Central memory CD8-positive, alpha-beta T cell (primary cell): Measurements from ENCODE around the gene THAP10.
A peak's percentile ranks its signal among the peaks of the same experiment; 100 is the strongest.

Source experiments
- ATAC-seq: fragments of 150-1000 bp; cut with Tn5 transposase; replicated peaks from 2 replicates; pipeline ENCODE4 v1.10.0; 2022; ENCODE audit warnings: mild to moderate bottlenecking, moderate FRiP score, moderate number of reproducible peaks; ENCODE audit not compliant: poor library complexity, severe bottlenecking; ENCODE audit errors: extremely low read depth
- DNase-seq, 2 donors: peaks; one replicate each; pipeline ENCODE4 v3.0.0; 2021; ENCODE audit warnings: low spot score in 2 of 2
- H3K27ac Mint-ChIP-seq: one replicate; pipeline ENCODE4 v1.8.0; 2022; ENCODE audit warnings: low read depth, mild to moderate bottlenecking, moderate library complexity, mixed read lengths
- H3K27me3 Mint-ChIP-seq: one replicate; pipeline ENCODE4 v1.8.0; 2022; ENCODE audit warnings: mixed read lengths
- H3K36me3 Mint-ChIP-seq: one replicate; pipeline ENCODE4 v1.8.0; 2022; ENCODE audit warnings: mild to moderate bottlenecking, moderate library complexity, mixed read lengths; ENCODE audit not compliant: insufficient read depth
- H3K4me1 Mint-ChIP-seq: one replicate; pipeline ENCODE4 v1.8.0; 2022; ENCODE audit warnings: mixed read lengths
- H3K4me3 Mint-ChIP-seq: one replicate; pipeline ENCODE4 v1.8.0; 2022; ENCODE audit warnings: mild to moderate bottlenecking, moderate library complexity, mixed read lengths
- H3K9me3 Mint-ChIP-seq: one replicate; pipeline ENCODE4 v1.8.0; 2022; ENCODE audit warnings: mixed read lengths

The THAP10 gene

DNA sequence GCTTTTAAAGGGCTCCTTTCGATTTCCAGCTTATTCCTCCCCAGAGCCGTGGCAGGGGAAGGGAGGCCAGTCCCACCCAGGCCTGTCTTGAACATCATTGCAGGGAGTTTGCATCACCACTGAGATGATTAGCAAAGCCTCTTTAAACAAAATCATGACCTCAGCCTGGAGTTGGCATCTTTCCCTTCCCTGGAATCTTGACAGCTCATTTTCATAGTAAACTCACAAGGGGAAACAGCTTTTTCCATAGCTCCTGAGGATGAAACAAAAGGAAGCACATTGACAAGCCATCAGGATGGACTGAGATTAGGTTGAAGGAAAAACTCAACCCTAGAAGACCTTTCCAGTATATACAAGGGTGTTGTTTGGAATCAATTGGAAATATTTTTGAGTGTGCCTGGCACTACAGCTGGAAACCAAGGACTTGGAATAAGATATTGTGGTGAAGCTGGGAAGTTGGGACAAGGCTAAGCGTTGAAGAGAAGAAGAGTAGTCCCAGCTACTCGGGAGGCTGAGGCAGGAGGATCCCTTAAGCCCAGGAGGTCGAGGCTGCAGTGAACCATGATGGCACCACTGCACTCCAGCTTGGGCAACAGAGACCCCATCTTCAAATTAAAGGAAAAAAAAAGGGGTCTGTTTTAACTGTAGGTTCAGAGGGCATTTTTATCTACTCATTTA is 35.2 kb downstream of the THAP10 start:
- DNase-seq: no peak
- no peaks in the 10 kb centered on the region for H3K36me3 Mint-ChIP-seq
- no peak overlapping the region for H3K27ac Mint-ChIP-seq
- H3K4me1 Mint-ChIP-seq: peaks cover 6% of the 10 kb centered on the region
- ATAC-seq: no peak
- H3K9me3 Mint-ChIP-seq: no peaks in the 10 kb centered on the region
- H3K27me3 Mint-ChIP-seq: peaks cover 86% of the 10 kb centered on the region
- H3K4me3 Mint-ChIP-seq: no peak overlapping the region

DNA sequence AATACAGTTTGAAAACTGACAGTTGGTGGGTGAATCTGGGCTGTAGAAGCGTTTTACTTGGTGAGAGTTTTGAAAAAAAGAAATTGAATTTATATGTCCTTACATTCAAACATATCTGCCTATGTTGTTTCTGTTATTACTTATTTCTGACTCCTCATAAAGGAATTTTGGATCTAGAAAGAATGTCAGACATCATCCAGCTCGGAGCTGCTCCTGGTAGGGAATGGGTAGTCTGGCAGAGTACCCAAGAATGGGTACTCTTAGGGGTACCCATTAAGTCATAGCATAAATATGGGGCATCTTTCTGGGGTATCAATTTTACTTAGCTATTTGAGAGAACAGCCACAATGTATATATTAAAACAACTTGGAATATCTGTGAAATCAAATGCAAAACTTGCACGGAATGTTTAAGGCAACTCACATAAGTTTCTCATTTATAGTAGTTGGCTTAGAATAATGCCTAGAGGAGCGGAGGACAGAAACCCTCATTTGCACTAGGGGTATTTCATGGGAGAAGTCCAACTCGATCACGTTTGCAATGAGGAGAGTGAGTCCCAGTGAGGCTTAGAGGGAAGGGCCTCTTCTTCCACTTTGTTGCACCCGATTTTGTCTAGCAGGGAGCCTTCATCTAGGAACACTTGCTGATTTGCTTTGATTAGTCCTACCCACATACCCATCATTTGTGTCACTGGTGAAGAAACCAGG is 35.9 kb downstream of the THAP10 start:
- H3K4me3 Mint-ChIP-seq: no peak overlapping the region
- ATAC-seq (no peak), DNase-seq (no peak)
- no peak overlapping the region for H3K27ac Mint-ChIP-seq
- no peaks in the 10 kb centered on the region for H3K9me3 Mint-ChIP-seq
- peaks cover 6% of the 10 kb centered on the region for H3K4me1 Mint-ChIP-seq
- peaks cover 89% of the 10 kb centered on the region for H3K27me3 Mint-ChIP-seq
- H3K36me3 Mint-ChIP-seq: no peaks in the 10 kb centered on the region

DNA sequence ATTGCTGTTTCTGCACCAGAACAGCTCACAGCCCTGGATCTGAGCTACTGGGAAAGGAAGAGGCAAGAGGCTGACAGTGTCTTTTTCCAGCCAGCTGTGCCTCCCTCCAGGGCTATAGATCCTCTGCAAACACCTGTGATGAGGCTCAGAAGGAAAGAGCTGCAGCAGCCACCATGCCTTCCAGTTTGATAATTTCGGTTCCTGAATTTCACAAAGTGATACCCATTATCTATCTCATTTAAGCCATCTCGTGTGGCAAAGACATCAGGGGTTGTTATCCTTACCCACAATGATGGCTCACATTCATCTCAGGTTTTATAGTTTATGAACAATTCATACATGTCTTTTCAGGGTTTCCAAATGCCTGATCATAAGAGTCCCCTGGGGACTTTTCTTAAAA is 36.5 kb downstream of the THAP10 start:
- no peaks in the 10 kb centered on the region for H3K9me3 Mint-ChIP-seq
- peaks cover 6% of the 10 kb centered on the region for H3K4me1 Mint-ChIP-seq
- H3K36me3 Mint-ChIP-seq: no peaks in the 10 kb centered on the region

DNA sequence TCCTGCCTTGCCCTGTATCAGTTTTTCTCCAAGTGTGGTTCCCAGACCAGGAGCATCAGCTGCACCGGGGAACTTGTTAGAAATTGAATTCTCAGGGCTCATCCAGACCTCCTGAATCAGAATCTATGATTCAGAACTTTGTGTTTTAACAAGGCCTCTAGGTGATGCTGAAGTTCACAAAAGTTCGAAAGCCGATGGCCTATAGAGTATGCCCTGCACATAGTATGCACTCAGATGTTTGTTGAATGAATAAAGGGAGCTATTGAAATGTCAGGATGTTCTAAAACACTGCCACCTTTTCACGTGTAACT is 37.6 kb downstream of the THAP10 start:
- Mint-ChIP-seq H3K4me3 (peak overlapping the region; percentile 78), H3K27ac (no peak overlapping the region), H3K9me3 (no peaks in the 10 kb centered on the region), H3K4me1 (peaks cover 6% of the 10 kb centered on the region), H3K36me3 (no peaks in the 10 kb centered on the region), H3K27me3 (peaks cover 89% of the 10 kb centered on the region)
- ATAC-seq: no peak
- no peak for DNase-seq

More for the DNA sequence above, 36.5 kb downstream of the THAP10 start:
- ATAC-seq: no peak
- no peak for DNase-seq
- H3K4me3 Mint-ChIP-seq: no peak overlapping the region
- H3K27me3 Mint-ChIP-seq: peaks cover 89% of the 10 kb centered on the region
- H3K27ac Mint-ChIP-seq: no peak overlapping the region

GRCh38 chr15:70853973-70854665 is 38.1 kb downstream of the THAP10 start, which contains the start of gene LARP6:
TSS of gene LARP6 (minus strand) at chr15:70854157. CDS start at chr15:70854088, 69 bp downstream.
- DNase-seq: no peak
- no peaks in the 10 kb centered on the region for H3K36me3 Mint-ChIP-seq

GRCh38 chr15:70853318-70853972 is 38.8 kb downstream of the THAP10 start:
- H3K4me3 Mint-ChIP-seq: peak overlapping the region; percentile 59
- H3K27ac Mint-ChIP-seq: no peak overlapping the region
- no peak for DNase-seq
- peaks cover 6% of the 10 kb centered on the region for H3K4me1 Mint-ChIP-seq
- no peaks in the 10 kb centered on the region for H3K9me3 Mint-ChIP-seq
- peaks cover 1% of the 10 kb centered on the region for H3K36me3 Mint-ChIP-seq
- no peak for ATAC-seq
- peaks cover 84% of the 10 kb centered on the region for H3K27me3 Mint-ChIP-seq

More at GRCh38 chr15:70853973-70854665, 38.1 kb downstream of the THAP10 start, which contains the start of gene LARP6:
- Mint-ChIP-seq H3K27me3 (peaks cover 89% of the 10 kb centered on the region), H3K4me1 (peaks cover 6% of the 10 kb centered on the region), H3K27ac (no peak within 1 kb of the TSS), H3K9me3 (no peaks in the 10 kb centered on the region), H3K4me3 (peak within 1 kb of the TSS; percentile 78)
- ATAC-seq: no peak

DNA sequence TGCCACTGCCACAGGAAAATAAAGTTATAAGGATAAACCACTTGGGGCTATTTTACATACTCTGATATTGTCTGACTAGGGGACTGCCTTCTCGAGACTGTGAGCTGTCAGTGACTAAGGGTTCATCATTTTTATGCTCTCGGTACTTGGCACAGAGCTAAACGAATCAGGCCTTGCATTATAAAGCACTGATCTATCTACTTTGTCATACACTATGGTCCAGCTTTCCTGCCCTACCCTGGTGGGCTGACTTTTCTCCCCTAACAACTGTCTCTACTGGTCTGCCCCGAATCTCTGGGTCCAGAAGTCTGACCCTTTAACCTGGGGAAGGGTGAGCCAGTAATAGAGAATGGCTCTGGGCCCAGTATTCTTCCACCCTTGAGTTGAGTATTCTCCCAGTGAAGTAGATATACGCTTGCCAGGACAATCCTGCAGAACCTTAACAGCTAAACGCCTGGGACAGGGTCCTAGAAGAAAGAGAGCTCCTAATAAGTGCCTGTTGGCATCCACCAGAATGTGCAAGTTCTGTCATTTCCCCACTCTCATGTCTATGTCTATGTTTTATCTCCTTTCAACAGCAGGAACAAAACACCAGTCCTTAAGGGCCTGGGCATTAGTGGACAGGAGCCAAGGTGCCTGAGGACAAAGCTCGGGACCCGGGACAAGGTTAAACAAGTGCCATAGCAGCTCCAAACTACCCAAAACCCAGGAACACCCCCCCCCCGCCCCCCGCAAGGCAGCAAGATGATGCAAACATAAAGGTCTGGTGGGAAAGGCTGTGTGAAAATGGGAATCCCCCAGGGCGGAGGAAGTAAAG is 39.5 kb downstream of the THAP10 start:
- H3K27me3 Mint-ChIP-seq: peaks cover 88% of the 10 kb centered on the region
- H3K36me3 Mint-ChIP-seq: peaks cover 1% of the 10 kb centered on the region
- no peak overlapping the region for H3K27ac Mint-ChIP-seq
- H3K9me3 Mint-ChIP-seq: no peaks in the 10 kb centered on the region
- ATAC-seq (no peak), DNase-seq (no peak)
- peak overlapping the region; percentile 59 for H3K4me3 Mint-ChIP-seq
- peaks cover 6% of the 10 kb centered on the region for H3K4me1 Mint-ChIP-seq

DNA sequence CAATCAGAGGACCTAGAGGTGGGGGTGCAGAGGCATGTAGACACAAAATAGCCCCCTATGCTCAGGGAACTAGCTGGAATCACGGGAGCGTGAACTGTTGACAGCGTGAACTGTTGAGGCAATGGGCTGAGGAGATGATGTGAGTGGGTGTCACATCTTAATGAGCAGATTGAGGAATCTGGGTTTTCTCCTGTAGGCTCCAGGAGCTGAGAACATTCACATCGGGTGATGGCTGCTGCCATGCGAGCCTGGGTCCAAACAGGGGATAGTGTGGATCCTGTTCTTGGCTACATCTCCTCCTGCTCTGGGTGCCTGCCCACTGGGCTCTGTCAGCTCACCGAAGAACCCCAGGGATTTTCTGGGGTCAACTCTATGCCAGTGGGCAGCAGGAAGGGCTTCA is 40.3 kb downstream of the THAP10 start:
- H3K27me3 Mint-ChIP-seq: peaks cover 88% of the 10 kb centered on the region
- peaks cover 6% of the 10 kb centered on the region for H3K4me1 Mint-ChIP-seq
- peaks cover 1% of the 10 kb centered on the region for H3K36me3 Mint-ChIP-seq
- DNase-seq (no peak), ATAC-seq (no peak)
- H3K27ac Mint-ChIP-seq: no peak overlapping the region
- H3K9me3 Mint-ChIP-seq: no peaks in the 10 kb centered on the region
- H3K4me3 Mint-ChIP-seq: no peak overlapping the region

- H3K9me3 Mint-ChIP-seq: no peaks in the 10 kb centered on the region
- H3K27ac Mint-ChIP-seq: no peak overlapping the region
- DNase-seq (no peak), ATAC-seq (no peak)
- no peaks in the 10 kb centered on the region for H3K4me1 Mint-ChIP-seq
- peaks cover 58% of the 10 kb centered on the region for H3K27me3 Mint-ChIP-seq
- H3K36me3 Mint-ChIP-seq: peaks cover 1% of the 10 kb centered on the region
- no peak overlapping the region for H3K4me3 Mint-ChIP-seq
Measured at GRCh38 chr15:70845602-70846360, 46.5 kb downstream of the THAP10 start.

- H3K36me3 Mint-ChIP-seq: no peaks in the 10 kb centered on the region
- ATAC-seq: no peak
- DNase-seq: no peak
- H3K4me1 Mint-ChIP-seq: no peaks in the 10 kb centered on the region
- H3K27ac Mint-ChIP-seq: no peak overlapping the region
- H3K4me3 Mint-ChIP-seq: no peak overlapping the region
- no peaks in the 10 kb centered on the region for H3K9me3 Mint-ChIP-seq
- H3K27me3 Mint-ChIP-seq: peaks cover 18% of the 10 kb centered on the region
Measured at GRCh38 chr15:70837476-70837875, 54.8 kb downstream of the THAP10 start.

GRCh38 chr15:70835841-70836240 is 56.4 kb downstream of the THAP10 start:
- Mint-ChIP-seq H3K4me3 (no peak overlapping the region), H3K9me3 (no peaks in the 10 kb centered on the region), H3K36me3 (no peaks in the 10 kb centered on the region), H3K27ac (no peak overlapping the region), H3K27me3 (peaks cover 10% of the 10 kb centered on the region), H3K4me1 (no peaks in the 10 kb centered on the region)
- no peak for DNase-seq
- no peak for ATAC-seq
